Lower leg skin (tissue), 4 donors: ENCODE data around the gene CLIP2. TPM values are rescaled to one million over a fixed set of nuclear protein-coding genes. Genes with fewer than 3 reads are reported as not detected.
"Not testable (repeated sequence)": the region's sequence is repeated elsewhere in the genome, so short reads cannot be mapped to it uniquely, and the experiment has no call there.

Experiments
- DNase-seq, 2 donors: peaks; one replicate each; pipeline ENCODE4 v3.0.0-alpha.2; 2019; ENCODE audit warnings: low spot score in 2 of 2
- H3K4me3 ChIP-seq: fragments of 200-600 bp; sonication (generic); 2 replicates; pipeline ENCODE4 v1.5.1; 2017; ENCODE audit warnings: mild to moderate bottlenecking, low read depth; ENCODE audit not compliant: poor library complexity, severe bottlenecking
- CTCF ChIP-seq, 3 donors: fragments of 450-650 bp; IDR thresholded peaks; one replicate each; pipeline ENCODE4 v1.5.1; 2016; ENCODE audit warnings: antibody characterized with exemption in 3 of 3, mild to moderate bottlenecking in 3 of 3, moderate library complexity in 2 of 3
- POLR2A ChIP-seq, 2 donors: fragments of 450-650 bp; IDR thresholded peaks; one replicate each; pipeline ENCODE4 v1.6.1; 2016 to 2017; ENCODE audit warnings: antibody characterized with exemption in 2 of 2, mild to moderate bottlenecking in 1 of 2, moderate library complexity in 1 of 2
- WGBS, 2 donors: methylation state at CpG; one replicate each; pipeline ENCODE4 v1.1.5; 2018; 5-methylcytosine and 5-hydroxymethylcytosine counted together
- intact Hi-C: fragments of 100-400 bp; cut with DNase I; formaldehyde crosslinking; loops from one replicate; pipeline ENCODE4 v1.15.0; 2023; ENCODE audit warnings: low total_unique reads
- total RNA-seq, 4 donors: library from RNA; depleted of rRNA; stranded (reverse); fragments of >200 nt; gene quantifications; one replicate each; pipeline ENCODE4 v1.1.0, GENCODE V29; 2016

CLIP2 gene
- total RNA-seq, 4 donors from 2014 or later, result 29.1 to 60.2 (median 52.5) TPM

GRCh38 chr7:74388880-74389415, 99.7 kb downstream of the CLIP2 start:
- intact Hi-C loops, result no loop called here
- H3K4me3 ChIP-seq, result no peak overlapping the region
- WGBS, 2 donors, result 93 to 95% methylated on average over 21 of the region's 21 CpGs
- TF ChIP-seq POLR2A (IDR thresholded peaks at IDR 0.05) (no peak), CTCF (IDR thresholded peaks at IDR 0.05) (no peak)
- no peak for DNase-seq

- DNase-seq, H3K4me3 ChIP-seq, intact Hi-C loops: not testable (repeated sequence)
- 58 to 77% methylated on average over 6 of the region's 6 CpGs for WGBS, 2 donors
Measured at GRCh38 chr7:74393722-74394121, 104.5 kb downstream of the CLIP2 start.

GRCh38 chr7:74394601-74395000, 105.4 kb downstream of the CLIP2 start:
- 61 to 70% methylated on average over 3 of the region's 3 CpGs for WGBS, 2 donors
- intact Hi-C loops, result not testable (repeated sequence)

GRCh38 chr7:74395745-74396311, 106.6 kb downstream of the CLIP2 start:
- H3K4me3 ChIP-seq, result no peak overlapping the region
- no peak for DNase-seq
- intact Hi-C loops, result no loop called here
- 71 to 83% methylated on average over 4 of the region's 4 CpGs for WGBS, 2 donors
- TF ChIP-seq CTCF (IDR thresholded peaks at IDR 0.05), result no peak
- no peak for TF ChIP-seq POLR2A (IDR thresholded peaks at IDR 0.05)

More at GRCh38 chr7:74394601-74395000, 105.4 kb downstream of the CLIP2 start:
- H3K4me3 ChIP-seq, DNase-seq: not testable (repeated sequence)

GRCh38 chr7:74396993-74397392, 107.8 kb downstream of the CLIP2 start:
- WGBS, 2 donors, result 91 to 98% methylated on average over 11 of the region's 11 CpGs
- intact Hi-C loops, result no loop called here
- H3K4me3 ChIP-seq, result no peak overlapping the region
- DNase-seq, result no peak
- no peak for TF ChIP-seq CTCF (IDR thresholded peaks at IDR 0.05)
- no peak for TF ChIP-seq POLR2A (IDR thresholded peaks at IDR 0.05)

- intact Hi-C loops, result no loop called here
- DNase-seq, result no peak
Measured at GRCh38 chr7:74398426-74398825, 109.2 kb downstream of the CLIP2 start.

More at GRCh38 chr7:74398426-74398825, 109.2 kb downstream of the CLIP2 start:
- WGBS, 2 donors, result 93 to 99% methylated on average over 7 of the region's 8 CpGs
- TF ChIP-seq CTCF (IDR thresholded peaks at IDR 0.05) (no peak), POLR2A (IDR thresholded peaks at IDR 0.05) (no peak)
- no peak overlapping the region for H3K4me3 ChIP-seq
